Spleen (tissue), 7 donors: ENCODE measurements around the gene TSPAN18.

Experiments used
- POLR2A ChIP-seq, 3 donors: fragments of 450-650 bp; IDR thresholded peaks; one replicate each; pipeline ENCODE4 v1.5.1; 2017; ENCODE audit warnings: antibody characterized with exemption in 3 of 3, mild to moderate bottlenecking in 1 of 3
- POLR2AphosphoS5 ChIP-seq, 3 donors: sonication (generic); formaldehyde crosslinking; IDR thresholded peaks; one replicate each; pipeline ENCODE4 v1.5.1; 2017; ENCODE audit warnings: antibody characterized with exemption in 3 of 3
- TF ChIP-seq, protein P1 (sequence below), 11 experiments: fragments of 200-600 bp in 7 of 11; fragments of 450-650 bp in 4 of 11; sonication (generic) in 4 of 11; IDR thresholded peaks in 8 of 11; conservative IDR thresholded peaks in 3 of 11; 1 replicate in 7 of 11; 2 replicates in 4 of 11; pipeline versions ENCODE4 v1.4.0 to v1.8.0; 2016 to 2021; ENCODE audit warnings: antibody characterized with exemption in 11 of 11, inconsistent platforms in 4 of 11, mild to moderate bottlenecking in 1 of 11
- donor health status: DM: no; HTN: no; CAD: no; lungs with moderate emphysema.
- donor health status: DM: no; HTN: no; CAD: no.
- donor health status: DM: no; HTN: no; CAD: no.

DNA sequence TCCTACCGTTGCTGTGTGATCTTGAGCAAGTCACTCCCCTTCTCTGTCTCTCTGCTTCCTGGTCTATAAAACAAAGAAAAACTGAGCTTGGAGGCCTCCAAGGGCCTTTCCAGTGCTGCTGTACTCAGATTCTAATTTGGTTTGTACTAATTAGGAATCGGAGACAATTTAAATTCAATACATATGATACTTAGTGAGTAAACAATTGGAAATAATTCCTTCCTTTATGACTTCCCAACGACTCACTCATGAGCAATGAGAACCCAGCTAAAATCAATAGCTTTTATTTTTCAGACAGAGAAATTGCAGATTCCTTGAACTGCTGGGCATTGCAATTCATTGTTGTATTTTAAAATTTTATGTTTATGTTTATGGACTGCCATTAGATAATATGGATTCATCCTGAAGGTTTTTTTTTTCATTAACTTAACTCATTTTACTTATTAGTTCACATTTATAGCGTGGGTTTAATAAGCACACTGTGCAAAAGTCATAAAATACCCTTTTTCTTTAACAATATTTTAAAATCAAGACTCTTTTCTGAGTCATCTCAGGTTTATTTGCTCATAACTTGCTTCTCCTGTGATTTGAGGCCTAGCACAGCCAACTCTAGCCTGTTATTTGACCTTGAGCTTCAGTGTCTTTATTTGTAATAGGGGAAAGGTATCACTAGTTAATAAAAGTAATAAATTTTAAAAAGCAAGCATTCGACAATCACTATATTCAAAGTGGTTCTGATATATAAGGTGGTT lies 128.2 kb downstream of the TSPAN18 start:
- TF ChIP-seq, protein P1, sequence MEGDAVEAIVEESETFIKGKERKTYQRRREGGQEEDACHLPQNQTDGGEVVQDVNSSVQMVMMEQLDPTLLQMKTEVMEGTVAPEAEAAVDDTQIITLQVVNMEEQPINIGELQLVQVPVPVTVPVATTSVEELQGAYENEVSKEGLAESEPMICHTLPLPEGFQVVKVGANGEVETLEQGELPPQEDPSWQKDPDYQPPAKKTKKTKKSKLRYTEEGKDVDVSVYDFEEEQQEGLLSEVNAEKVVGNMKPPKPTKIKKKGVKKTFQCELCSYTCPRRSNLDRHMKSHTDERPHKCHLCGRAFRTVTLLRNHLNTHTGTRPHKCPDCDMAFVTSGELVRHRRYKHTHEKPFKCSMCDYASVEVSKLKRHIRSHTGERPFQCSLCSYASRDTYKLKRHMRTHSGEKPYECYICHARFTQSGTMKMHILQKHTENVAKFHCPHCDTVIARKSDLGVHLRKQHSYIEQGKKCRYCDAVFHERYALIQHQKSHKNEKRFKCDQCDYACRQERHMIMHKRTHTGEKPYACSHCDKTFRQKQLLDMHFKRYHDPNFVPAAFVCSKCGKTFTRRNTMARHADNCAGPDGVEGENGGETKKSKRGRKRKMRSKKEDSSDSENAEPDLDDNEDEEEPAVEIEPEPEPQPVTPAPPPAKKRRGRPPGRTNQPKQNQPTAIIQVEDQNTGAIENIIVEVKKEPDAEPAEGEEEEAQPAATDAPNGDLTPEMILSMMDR (IDR thresholded peaks at IDR 0.05 in 8 of 11, conservative IDR thresholded peaks at IDR 0.05 in 3 of 11): no peak
- no peak for TF ChIP-seq POLR2A (IDR thresholded peaks at IDR 0.05)
- TF ChIP-seq POLR2AphosphoS5 (IDR thresholded peaks at IDR 0.05): no peak
